Activated T-helper 9 cell treated with anti-CD3 and anti-CD28 coated beads, Interleukin-2, amount 50 U/mL, for 16 hours (primary cell): ENCODE data around the gene BARX2.

Source experiments
- DNase-seq: peaks from one replicate; pipeline ENCODE4 v3.0.0-alpha.2; 2020; ENCODE audit warnings: low read depth

BARX2 gene

DNA sequence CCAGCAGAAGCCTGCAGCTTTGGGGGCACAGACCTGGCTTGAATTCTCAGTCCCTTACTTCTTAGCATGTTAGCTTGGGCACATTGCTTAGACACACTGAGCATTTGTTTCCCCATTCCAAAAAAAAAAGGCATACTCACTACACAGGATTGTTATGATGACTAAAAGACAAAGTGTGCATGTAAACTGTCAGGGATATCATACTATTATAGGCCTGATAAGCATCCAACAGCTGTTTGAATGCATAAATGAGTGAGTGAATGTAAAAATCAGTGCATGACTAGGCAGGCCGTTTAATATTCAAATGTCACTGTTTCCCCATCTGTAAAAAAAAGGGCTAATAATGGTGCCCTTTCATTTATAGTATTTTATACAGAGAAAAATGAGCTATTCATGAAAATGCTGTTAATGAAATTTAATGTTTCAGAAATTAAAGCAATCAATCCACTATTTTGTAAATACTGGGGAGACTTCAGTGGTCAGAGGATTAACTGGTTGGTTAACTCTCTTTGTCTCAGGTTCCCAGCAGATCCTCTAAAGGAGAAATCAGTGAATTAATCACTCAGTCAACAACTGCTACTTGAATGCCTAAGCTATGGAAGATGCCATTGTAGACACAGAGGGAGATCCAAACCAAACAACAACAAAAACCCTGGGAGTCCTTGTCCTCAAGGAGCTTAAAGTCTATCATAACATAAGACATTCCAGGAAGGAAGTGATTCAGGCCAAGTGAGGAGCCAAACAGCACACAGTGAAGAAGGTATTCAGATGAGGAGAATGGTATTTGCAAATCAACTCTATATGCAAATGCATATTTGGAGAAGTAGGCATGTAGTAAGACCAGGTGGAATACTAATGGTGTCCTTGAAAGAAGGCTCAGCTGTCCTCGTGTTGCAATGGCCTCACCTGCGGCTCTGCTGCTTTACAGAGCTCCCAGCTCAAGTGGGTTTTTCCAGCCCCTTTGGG, 26.8 kb downstream of the BARX2 start:
- DNase-seq: no peak

DNA sequence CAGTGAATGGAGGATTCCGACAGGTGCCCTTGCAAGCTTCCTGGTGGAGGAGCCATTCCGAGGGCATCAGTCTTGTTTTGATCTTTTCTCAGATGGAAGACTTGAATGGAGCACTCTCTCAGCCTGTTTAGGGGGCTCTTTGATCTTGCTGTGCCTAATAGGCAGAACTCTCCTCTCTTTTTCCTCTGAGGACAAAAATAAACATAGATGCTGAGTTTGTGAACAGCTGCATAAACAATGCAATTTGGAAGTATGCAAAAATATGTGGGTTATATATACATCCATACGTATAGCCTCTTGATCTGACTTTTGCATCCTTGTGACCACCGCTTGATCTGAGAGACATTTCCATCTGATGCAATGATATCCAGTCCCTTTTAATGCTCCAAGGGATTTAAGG, 29.1 kb downstream of the BARX2 start:
- no peak for DNase-seq

- DNase-seq: no peak
These were observed 33.3 kb downstream of the BARX2 start for GRCh38 chr11:129408865-129409444.

DNA sequence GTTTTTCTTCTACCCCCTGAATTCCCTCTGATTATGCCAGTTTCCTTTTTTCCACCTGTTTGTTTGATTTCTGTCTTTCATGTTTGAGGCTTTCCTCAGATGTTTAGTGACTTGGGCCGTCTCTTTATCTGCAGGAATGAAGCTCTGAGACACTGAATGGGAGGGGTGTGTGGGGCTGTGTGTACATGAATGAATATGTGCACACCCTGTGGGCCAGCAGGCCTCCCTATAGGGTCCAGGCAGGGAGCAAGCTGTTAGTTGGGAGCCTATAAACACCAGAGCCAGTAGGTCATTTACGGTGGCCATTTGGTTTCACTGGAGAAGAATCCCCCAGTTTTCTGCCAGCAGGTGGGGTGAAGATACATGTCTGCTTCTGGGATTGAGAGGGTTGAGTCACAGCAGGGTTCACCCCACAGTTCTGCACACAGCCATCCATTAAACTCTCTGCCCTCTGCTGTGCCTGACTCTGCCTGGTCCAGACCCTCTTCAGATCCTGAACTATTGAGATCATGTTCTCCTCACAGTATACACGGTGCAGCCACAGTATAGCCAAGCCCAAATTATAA, 34.8 kb downstream of the BARX2 start:
- DNase-seq: no peak

DNA sequence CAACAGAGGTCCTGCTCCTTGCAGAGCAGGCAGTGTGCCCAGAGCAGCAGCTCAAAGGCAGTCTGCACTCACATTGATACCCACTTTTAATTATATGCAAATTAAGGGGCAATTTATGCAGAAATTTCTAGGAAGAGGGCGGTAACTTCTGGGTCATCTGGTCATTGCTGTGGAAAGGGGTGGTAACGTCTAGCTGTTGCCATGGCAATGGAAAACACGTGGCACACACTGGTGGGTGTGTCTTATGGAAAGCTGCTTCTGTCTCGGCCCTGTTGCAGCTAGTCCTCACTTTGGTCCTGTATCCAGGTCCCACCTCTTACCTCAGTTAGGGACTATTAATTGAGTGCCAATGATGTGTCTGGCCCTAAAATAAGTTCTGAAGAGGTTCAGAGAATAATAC, 36.8 kb downstream of the BARX2 start:
- DNase-seq: no peak

GRCh38 chr11:129414144-129414872, 38.7 kb downstream of the BARX2 start:
- no peak for DNase-seq

- no peak for DNase-seq
These were observed 40.6 kb downstream of the BARX2 start for GRCh38 chr11:129416080-129416820.

- DNase-seq: no peak
These were observed 41.8 kb downstream of the BARX2 start for GRCh38 chr11:129417458-129417857.

GRCh38 chr11:129418039-129418438, 42.4 kb downstream of the BARX2 start:
- no peak for DNase-seq

DNA sequence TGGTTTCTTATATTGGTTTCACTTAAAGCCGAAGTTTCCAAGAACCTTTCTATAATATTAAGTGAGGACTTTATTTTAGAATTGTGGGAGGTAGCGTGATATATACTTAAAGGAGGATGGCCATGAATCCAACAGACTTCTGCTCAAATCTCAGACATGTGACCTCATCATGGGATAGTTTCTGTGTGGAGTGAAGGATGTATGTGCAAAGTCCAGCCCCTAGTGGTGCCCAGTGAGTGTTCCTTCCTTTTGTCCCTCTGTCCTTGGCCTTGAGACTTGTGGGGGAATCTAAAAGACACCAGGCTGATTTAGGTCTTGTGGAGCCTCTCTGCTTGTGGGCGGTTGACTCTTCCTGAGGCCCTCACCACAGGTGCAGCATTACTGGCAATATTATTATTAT, 43.7 kb downstream of the BARX2 start:
- DNase-seq: no peak

DNA sequence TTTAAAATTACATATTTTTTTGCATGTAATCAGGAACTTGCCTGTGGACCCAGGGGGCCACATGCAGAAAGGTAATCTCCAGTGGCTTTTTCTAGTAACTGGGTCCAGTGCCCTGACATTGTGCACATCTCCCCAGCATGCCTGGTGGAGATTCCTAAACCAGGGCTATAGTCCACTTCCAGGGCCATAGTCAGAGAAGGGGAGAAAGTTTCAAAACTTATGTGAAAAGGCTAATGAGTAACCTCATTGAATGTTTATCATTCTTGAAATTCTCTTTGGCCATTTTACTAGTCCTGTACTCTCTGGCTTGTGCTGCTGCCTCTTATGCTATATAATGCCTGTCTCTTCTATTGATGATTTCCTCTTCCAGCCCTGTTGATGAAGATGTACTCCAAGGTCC, 47.8 kb downstream of the BARX2 start:
- DNase-seq: no peak

GRCh38 chr11:129425214-129425613, 49.6 kb downstream of the BARX2 start:
- DNase-seq: no peak

GRCh38 chr11:129426038-129426437, 50.4 kb downstream of the BARX2 start:
- DNase-seq: no peak

GRCh38 chr11:129426776-129427175, 51.1 kb downstream of the BARX2 start:
- no peak for DNase-seq

DNA sequence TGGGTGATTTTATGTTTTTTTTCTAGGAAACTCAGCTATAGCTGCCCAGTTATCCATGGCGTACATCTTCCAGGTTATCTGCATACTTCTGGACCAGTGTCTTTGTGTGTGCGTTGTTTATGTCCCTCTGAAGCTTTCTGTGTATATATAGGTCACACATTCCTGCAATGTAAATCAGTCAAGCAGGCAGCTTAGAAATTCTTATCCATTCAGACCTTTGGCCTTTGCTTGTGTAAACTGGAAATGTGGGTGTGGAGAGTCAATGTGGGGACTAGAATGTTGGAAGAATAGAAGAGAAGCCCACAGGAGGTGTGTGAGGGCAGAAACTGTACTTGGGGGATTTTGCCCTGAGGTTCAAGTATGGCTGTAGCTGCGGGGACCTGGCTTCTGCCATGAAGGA, 51.7 kb downstream of the BARX2 start:
- DNase-seq: no peak

- no peak for DNase-seq
These were observed 52.3 kb downstream of the BARX2 start for GRCh38 chr11:129427816-129428406.

DNA sequence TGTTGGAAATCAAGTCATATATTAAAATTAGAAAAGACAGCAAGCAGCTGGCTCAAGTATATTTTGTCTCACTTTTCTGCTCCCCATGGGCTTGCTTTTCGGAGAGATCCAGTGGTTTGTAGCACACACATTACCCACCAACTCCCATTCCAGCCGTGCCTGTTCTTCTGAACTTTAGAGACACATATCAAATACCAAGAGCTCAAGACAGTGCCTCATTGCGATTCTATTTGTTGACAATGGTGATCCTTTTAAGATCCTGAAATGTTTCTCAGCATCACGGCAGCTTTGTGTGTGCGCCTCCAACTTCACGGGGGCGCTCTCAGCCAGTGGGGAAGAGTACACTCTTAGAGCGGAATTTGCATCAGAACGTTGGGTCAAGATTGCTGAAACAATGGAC, 52.9 kb downstream of the BARX2 start:
- no peak for DNase-seq

GRCh38 chr11:129434641-129435498, 59.2 kb downstream of the BARX2 start:
- no peak for DNase-seq

GRCh38 chr11:129435499-129436245, 60.0 kb downstream of the BARX2 start:
- DNase-seq: no peak

- no peak for DNase-seq
These were observed 60.9 kb downstream of the BARX2 start for GRCh38 chr11:129436573-129436972.
